NCI-H2029 (cell line): ENCODE data around the gene RBM19.

ENCODE experiments used
- DNase-seq: peaks from one replicate; lab custom pipeline; 2025; lab: John Stamatoyannopoulos, UW

Gene RBM19

DNA sequence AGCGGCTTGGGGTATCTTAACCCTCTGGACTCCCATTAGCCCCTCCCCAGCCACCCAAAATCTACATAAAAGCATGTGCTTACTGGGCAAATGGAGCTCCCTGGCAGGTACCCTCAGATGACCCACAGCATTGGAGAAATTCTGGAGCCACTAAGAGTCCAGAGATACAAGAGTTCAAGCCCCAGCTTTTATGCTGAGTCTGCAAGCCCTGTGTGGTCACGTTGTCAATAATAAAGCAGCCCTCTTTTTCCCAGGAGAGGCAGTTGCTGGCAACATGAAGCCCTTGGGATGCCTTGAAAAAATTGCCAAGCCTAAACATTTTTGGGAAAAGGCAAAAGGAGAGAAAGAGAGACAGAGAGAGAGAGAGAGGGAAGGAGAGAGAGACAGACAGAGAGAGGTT is 83.4 kb downstream of the RBM19 start:
- DNase-seq = no peak

DNA sequence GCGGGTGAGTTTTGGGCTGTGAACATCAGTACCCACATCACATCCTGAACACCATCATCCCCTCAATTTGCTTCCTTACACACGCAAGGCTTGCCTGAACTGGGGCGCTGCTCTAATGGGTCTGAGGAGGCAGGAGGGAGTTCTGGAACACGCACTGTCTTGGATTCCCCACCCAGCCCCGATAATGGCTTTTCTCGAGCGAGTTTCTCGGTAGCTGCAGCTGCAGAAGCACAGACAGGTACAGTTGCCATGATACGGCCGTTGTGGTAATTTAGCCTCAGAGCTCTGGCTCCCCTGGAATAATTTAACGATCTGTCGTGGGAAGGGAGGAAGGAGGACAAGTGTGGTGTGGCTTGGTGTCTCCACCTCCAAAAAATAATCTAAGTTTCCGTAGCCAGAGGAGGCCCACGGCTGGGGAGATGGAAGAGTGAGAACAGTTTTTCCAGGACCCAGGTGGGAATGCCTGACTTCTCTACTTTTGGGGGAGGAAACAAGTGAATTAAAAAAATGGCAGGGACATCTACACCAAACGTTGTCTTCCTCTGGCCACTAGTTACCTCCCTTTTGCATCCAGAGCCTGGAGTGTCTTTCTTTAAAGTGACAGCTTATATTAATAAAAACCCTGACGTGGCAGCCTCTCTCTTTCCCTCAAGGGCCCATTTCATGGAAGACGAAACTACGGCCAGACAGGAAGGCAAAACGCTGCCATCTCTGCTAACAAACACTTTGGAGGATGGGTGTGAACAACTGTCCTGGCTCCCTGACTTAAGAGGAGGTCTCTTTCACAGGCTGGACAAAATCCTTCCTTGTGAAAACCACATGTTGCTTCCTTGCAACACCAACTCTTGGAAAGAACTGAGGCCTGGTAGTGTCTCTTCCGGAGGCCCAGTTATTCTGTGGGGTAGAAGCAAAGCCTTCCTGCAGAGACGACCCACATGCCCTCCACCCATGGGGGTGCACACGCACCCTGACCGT is 84.8 kb downstream of the RBM19 start:
- DNase-seq = no peak

DNA sequence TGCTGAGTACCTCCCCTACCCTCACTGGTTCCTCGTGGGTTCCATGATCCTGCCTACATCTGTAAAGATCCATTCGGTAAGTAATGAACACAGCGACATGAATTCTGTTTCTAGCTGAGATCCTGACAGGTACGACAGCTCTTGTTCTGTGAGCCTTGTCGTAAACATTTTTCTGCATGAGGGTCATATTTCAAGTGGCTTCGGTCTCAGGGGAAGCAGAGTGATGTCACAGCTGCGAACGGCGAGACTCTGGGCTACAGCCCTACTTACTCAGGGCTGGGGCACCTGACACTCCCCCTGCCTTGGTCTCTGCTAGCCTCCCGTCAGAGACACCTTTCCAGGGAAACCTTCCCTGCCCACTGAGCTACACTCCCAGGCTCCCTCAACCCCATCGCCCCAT is 85.8 kb downstream of the RBM19 start:
- peak; percentile 62 for DNase-seq

DNA sequence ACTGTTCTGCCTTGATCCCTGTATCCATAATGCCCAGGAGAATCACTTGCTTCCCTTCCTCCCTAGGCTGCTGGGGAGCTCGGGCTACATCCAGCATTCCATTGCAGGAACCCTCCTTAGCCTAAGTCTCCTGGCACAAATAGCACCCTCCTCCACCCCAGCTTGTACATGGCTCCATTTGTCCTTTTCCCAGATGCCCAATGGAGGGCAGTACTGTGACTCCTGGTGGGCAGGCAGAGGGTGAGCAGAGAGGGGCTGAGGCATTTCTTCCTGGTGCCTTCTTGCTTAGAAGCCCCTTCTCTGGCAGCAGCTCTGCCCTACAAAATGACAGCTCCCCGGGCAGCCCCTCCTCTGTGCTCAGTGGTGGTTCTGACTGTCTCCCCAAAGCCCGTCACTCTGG is 86.5 kb downstream of the RBM19 start:
- DNase-seq = no peak

GRCh38 chr12:113877607-113878006 is 88.5 kb downstream of the RBM19 start:
- no peak for DNase-seq

GRCh38 chr12:113876160-113876559 is 90.0 kb downstream of the RBM19 start:
- no peak for DNase-seq

DNA sequence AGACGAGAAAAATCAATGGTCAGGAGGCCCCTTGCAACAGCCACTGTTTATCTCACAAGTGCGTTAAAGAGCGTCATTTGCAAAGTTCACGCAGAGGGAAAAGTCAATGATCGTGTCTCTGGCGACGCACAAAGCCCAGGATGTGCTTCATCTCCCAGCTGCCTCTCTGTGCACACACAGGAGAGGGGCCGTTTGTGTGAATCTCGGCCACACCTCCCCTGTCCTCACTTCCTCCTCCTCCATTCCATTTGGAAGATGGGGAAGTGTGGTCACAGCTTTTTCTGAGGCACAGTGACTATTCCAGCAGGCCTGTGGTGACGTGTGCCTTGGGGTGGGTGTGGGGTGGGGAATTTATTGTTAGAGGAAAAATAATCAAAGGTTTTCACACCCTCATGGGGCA is 90.4 kb downstream of the RBM19 start:
- peak; percentile 82 for DNase-seq

DNA sequence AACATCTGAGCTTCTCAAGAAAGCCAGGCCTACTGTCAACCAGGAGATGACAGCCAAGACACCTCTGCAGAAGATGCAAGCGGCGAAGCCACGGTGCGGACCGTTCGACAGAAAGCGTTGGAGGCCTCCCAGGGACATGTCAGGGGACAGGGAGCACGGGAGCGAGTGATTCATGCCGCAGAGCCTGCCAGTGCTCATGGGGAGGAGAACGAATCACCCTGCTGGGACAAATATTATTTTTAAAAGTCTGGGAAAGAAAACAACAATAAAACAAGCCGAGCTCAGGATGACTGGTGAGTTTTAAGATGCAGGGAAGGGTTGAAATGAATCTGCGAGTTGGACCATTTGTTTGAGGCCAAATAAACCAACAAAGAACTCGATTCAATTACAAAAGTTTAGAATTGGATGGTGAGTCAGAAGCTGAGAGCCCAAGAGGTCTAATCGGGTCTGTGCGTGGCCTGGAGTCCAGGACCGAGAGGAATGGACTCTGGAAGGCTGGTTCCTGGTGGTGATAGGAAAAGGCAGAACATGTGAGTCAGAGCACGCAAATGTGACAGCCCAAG is 91.0 kb downstream of the RBM19 start:
- no peak for DNase-seq

GRCh38 chr12:113874326-113874725 is 91.8 kb downstream of the RBM19 start:
- no peak for DNase-seq

- DNase-seq = no peak
Measured at GRCh38 chr12:113873740-113874139, 92.4 kb downstream of the RBM19 start.

GRCh38 chr12:113870890-113871289 is 95.2 kb downstream of the RBM19 start:
- no peak for DNase-seq

DNA sequence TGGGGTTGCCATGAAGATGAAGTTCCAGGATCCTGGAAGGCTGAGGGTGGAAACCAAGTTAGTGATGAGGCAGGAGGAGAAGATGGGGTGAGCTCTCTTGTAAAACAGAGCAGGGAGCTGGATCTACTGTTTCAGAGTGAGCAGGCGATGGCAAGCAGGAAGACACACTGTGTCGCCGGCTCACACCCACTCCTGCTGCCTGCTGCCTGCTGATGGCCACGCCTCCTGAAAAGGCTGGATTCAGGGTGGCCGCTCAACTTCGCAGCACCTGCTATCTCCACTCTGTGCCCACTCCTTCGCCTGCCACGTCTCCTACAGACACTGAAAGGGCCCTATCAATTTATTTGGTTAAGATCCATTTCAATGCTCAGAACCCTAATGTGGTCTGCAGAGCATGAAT is 96.1 kb downstream of the RBM19 start:
- DNase-seq = no peak

GRCh38 chr12:113868365-113868764 is 97.8 kb downstream of the RBM19 start:
- no peak for DNase-seq

DNA sequence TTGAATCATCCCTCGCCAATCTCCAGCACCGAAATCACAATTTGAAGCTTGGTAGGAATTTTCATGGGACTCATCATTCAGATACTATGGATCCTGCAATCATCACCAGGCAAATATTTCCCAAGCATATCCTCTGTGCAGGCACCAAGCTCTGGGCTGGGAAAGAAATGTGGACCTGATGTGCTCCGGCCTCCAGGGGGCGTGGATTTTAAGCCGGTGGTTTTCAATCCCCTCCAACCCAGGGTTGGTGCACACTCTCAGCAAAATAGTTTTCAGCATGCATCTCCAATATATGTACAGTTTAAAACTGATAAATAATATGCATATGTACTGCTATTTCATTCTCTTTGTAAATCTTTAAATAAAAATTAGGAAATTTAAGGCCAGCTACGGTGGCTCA is 98.9 kb downstream of the RBM19 start:
- no peak for DNase-seq

DNA sequence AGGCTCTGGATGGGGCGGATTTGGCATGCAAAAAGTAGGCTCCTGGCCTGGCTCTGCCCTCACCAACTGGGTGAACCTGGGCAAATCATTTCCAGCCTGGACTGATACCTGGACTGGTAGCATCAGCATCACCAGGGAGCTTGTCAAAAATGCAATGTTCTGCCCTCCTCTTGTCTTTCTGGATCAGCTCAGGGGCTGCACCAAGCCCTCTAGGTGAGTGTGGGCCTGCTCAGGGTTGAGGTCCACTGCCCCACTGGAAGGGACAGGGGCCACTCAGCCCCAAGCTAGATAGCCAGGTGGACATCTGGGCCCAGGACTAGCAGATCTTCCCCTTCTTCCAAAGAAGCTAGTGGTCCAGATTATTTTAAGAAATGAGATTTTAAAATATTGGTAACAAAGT is 99.6 kb downstream of the RBM19 start:
- no peak for DNase-seq

- no peak for DNase-seq
Measured at GRCh38 chr12:113863455-113863845, 102.7 kb downstream of the RBM19 start.

GRCh38 chr12:113862590-113863454 is 103.3 kb downstream of the RBM19 start:
- DNase-seq = no peak

DNA sequence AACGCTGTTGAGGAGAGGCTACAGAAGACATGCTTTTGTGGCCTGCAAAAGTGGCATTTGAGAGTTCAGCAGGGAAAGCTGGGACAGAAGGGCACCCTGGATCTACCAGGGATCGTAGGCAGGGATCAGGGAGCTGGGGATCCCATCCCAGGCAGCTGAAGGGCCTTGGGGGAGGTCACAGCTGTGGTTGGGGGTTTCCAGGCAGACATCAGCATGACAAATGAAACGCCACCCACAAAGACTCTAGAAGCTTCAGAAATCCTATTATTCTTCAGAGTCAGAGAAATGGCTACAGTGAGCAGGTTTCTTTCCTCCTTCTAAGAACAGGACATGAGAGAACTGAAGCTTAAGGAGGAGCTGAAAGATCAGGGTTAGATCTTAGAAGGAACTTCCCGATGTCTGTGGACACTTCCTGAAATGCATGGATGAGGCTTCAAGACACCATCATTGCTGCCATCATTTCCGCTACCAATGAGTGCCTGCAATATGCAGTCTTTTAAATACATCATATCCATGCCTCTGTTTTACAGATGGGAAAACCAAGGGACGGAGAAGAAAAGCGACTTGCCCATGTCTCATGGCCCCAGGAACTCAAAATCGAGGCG is 104.3 kb downstream of the RBM19 start:
- no peak for DNase-seq

GRCh38 chr12:113860950-113861349 is 105.2 kb downstream of the RBM19 start:
- no peak for DNase-seq

DNA sequence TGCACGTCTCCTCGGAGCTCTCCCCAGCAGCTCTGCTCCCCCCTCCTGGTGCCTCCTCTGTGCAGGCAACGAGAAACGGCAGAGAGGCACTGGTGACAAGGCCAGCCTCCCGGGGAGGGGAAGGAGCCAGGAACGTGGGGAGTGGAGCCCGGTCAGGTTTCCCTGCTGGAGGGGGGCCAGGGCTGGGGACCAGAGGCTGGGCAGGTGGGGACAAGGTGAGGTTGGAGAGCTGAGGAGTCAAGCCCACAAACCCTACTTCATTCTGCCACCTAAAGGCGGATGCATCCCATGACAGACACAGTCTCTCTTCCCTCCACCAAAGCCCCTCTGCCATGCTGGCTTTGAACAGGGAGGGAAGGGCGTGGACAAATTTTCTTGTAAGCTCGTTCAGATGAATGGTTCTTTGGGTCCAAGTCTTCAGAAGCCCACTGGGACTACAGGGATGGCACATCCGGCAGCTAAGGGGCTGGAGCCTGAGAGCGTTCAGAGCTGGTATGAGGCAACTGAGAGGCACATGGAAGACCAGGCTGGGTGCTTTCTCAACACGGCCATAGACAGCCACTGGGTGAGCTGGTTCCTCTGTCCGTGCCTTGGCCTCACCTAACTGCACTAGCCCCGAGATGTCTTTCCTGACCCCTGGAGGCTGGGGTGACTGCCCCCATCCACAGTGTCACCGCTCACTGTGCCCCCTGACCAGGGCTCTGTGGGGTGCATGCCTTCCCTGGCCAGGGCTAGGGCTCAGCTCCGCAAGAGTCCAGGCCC is 105.9 kb downstream of the RBM19 start:
- DNase-seq = peak; percentile 75

GRCh38 chr12:113858841-113859386 is 107.2 kb downstream of the RBM19 start:
- no peak for DNase-seq
